Measurements from ENCODE around the gene MEIS3.

The MEIS3 gene

GRCh38 chr19:47419030-47419783 lies at the start of gene MEIS3:
TSS of gene MEIS3 (minus strand) at chr19:47419527. CDS start at chr19:47419081, 446 bp downstream.
- peaks cover 48% of the 10 kb centered on the region for H3K27me3 ChIP-seq (ENCODE audit: insufficient read depth, poor library complexity, severe bottlenecking)
- no peaks in the 10 kb centered on the region for H3K9me3 ChIP-seq (ENCODE audit: severe bottlenecking)
- H3K4me1 ChIP-seq (ENCODE audit: insufficient read depth, poor library complexity, severe bottlenecking): peaks cover 4% of the 10 kb centered on the region
- ATAC-seq (ENCODE audit: low read depth): peak; percentile 21; the same call in 2 of the 3 replicates
- DNase-seq (ENCODE audit: low spot score): no peak
- H3K36me3 ChIP-seq (ENCODE audit: low read depth): no peaks in the 10 kb centered on the region
- peak within 1 kb of the TSS; percentile 59 for H3K4me3 ChIP-seq (ENCODE audit: severe bottlenecking)
- H3K27ac ChIP-seq (ENCODE audit: poor library complexity, severe bottlenecking): no peak within 1 kb of the TSS
- TF ChIP-seq CTCF (IDR thresholded peaks at IDR 0.05; ENCODE audit: poor library complexity, severe bottlenecking): no peak

- H3K4me1 ChIP-seq (ENCODE audit: insufficient read depth, poor library complexity, severe bottlenecking): no peaks in the 10 kb centered on the region
- no peak overlapping the region for H3K27ac ChIP-seq (ENCODE audit: poor library complexity, severe bottlenecking)
- H3K36me3 ChIP-seq (ENCODE audit: low read depth): no peaks in the 10 kb centered on the region
- H3K27me3 ChIP-seq (ENCODE audit: insufficient read depth, poor library complexity, severe bottlenecking): peaks cover 36% of the 10 kb centered on the region
- TF ChIP-seq CTCF (IDR thresholded peaks at IDR 0.05; ENCODE audit: poor library complexity, severe bottlenecking): no peak
- ATAC-seq (ENCODE audit: low read depth) (no peak), DNase-seq (ENCODE audit: low spot score) (no peak)
- H3K9me3 ChIP-seq (ENCODE audit: severe bottlenecking): no peaks in the 10 kb centered on the region
- H3K4me3 ChIP-seq (ENCODE audit: severe bottlenecking): no peak overlapping the region
These were observed 48.6 kb upstream of the MEIS3 start for GRCh38 chr19:47467914-47468313.

- no peak for ATAC-seq (ENCODE audit: low read depth)
- Histone ChIP-seq H3K4me3 (ENCODE audit: severe bottlenecking) (no peak overlapping the region), H3K4me1 (ENCODE audit: insufficient read depth, poor library complexity, severe bottlenecking) (no peaks in the 10 kb centered on the region)
These were observed 46.6 kb upstream of the MEIS3 start for GRCh38 chr19:47465957-47466356.

GRCh38 chr19:47464675-47465419 lies 45.5 kb upstream of the MEIS3 start:
- no peak overlapping the region for H3K4me3 ChIP-seq (ENCODE audit: severe bottlenecking)
- H3K4me1 ChIP-seq (ENCODE audit: insufficient read depth, poor library complexity, severe bottlenecking): no peaks in the 10 kb centered on the region
- DNase-seq (ENCODE audit: low spot score) (no peak), ATAC-seq (ENCODE audit: low read depth) (no peak)
- H3K36me3 ChIP-seq (ENCODE audit: low read depth): no peaks in the 10 kb centered on the region
- no peak overlapping the region for H3K27ac ChIP-seq (ENCODE audit: poor library complexity, severe bottlenecking)
- H3K9me3 ChIP-seq (ENCODE audit: severe bottlenecking): no peaks in the 10 kb centered on the region
- no peak for TF ChIP-seq CTCF (IDR thresholded peaks at IDR 0.05; ENCODE audit: poor library complexity, severe bottlenecking)
- peaks cover 14% of the 10 kb centered on the region for H3K27me3 ChIP-seq (ENCODE audit: insufficient read depth, poor library complexity, severe bottlenecking)

More at GRCh38 chr19:47465957-47466356, 46.6 kb upstream of the MEIS3 start:
- Histone ChIP-seq H3K27ac (ENCODE audit: poor library complexity, severe bottlenecking) (no peak overlapping the region), H3K27me3 (ENCODE audit: insufficient read depth, poor library complexity, severe bottlenecking) (peaks cover 25% of the 10 kb centered on the region), H3K9me3 (ENCODE audit: severe bottlenecking) (no peaks in the 10 kb centered on the region), H3K36me3 (ENCODE audit: low read depth) (no peaks in the 10 kb centered on the region)
- DNase-seq (ENCODE audit: low spot score): no peak
- TF ChIP-seq CTCF (IDR thresholded peaks at IDR 0.05; ENCODE audit: poor library complexity, severe bottlenecking): no peak
